Measurements from ENCODE around the gene LNX1. TPM values are rescaled to one million over a fixed set of nuclear protein-coding genes. Genes with fewer than 3 reads are reported as not detected.

The LNX1 gene
- total RNA-seq, 1 experiment from 2014 or later: 1.7 TPM

DNA sequence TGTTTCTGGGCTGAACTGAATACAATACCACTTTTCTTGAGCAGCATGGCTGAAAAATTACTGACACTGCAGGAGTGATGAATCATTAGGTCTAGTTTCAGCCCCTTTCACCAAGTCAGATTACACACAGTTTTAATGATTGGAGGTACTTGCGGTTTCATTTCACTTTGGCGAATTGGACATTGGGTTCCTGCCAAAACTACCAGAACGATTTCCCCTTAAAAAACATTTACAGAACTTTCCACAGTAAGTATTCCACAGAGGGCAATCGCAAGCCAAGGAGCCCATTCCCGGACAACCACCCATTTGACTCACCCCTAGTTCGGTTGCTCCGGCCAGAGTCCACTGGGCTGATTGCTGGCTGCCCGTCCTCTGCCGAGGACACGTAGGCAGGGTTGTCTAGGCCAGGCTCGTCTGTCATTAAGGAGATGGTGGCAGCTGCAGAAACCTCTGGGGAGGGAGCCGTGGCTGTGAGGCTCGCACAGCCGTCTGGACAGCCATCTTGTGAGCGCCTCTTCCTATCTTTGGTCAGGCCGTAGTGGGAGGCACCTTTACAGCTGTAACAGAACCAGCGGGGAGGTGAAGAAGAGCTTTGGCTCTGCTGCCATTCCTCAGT lies 83.5 kb downstream of the LNX1 start:
- H3K9me3 ChIP-seq (ENCODE audit: control insufficient read depth, low read depth, low read length): no peaks in the 10 kb centered on the region
- H4K20me1 ChIP-seq (ENCODE audit: control insufficient read depth, insufficient read depth, insufficient read length): no peaks in the 10 kb centered on the region
- H3K14ac ChIP-seq (ENCODE audit: insufficient read depth, low read length): no peak overlapping the region
- H2BK15ac ChIP-seq (ENCODE audit: low read depth, low read length): no peak overlapping the region
- no peak for DNase-seq
- H3K18ac ChIP-seq (ENCODE audit: insufficient read length, low read depth, low read length): no peak overlapping the region
- no peak overlapping the region for H3K4me2 ChIP-seq (ENCODE audit: insufficient read depth, insufficient read length, low read length)
- Mint-ChIP-seq H3K9me3 (no peaks in the 10 kb centered on the region), H3K36me3 (ENCODE audit: insufficient read depth in 1 of 3, low read depth in 3 of 3) (no peaks in the 10 kb centered on the region), H3K27me3 (ENCODE audit: low read depth) (no peaks in the 10 kb centered on the region), H3K4me3 (no peak overlapping the region), H3K4me1 (no peaks in the 10 kb centered on the region), H3K27ac (no peak overlapping the region)
- H2AFZ ChIP-seq (ENCODE audit: low read length): no peak overlapping the region
- H3K79me2 ChIP-seq (ENCODE audit: insufficient read depth, low read length): no peaks in the 10 kb centered on the region
- no peak overlapping the region for H4K91ac ChIP-seq (ENCODE audit: insufficient read length, low read depth, low read length)
- no peak overlapping the region for H4K5ac ChIP-seq (ENCODE audit: insufficient read length, low read depth, low read length)
- H3T11ph ChIP-seq (ENCODE audit: low read length): no peak overlapping the region
- no peak overlapping the region for H2BK12ac ChIP-seq (ENCODE audit: insufficient read length, low read depth, low read length)
- no peak overlapping the region for H2AK5ac ChIP-seq (ENCODE audit: insufficient read length, low read length)
- H3K56ac ChIP-seq (ENCODE audit: insufficient read length, low read depth, low read length): no peak overlapping the region
- H3K27me3 ChIP-seq (ENCODE audit: insufficient read depth, low read length): no peaks in the 10 kb centered on the region
- H3K23me2 ChIP-seq (ENCODE audit: insufficient read length, low read depth, low read length, poor library complexity, severe bottlenecking): no peaks in the 10 kb centered on the region
- H3K4me1 ChIP-seq (ENCODE audit: insufficient read depth, low read length): no peaks in the 10 kb centered on the region
- no peak overlapping the region for H3K4ac ChIP-seq (ENCODE audit: low read depth, low read length)
- H3K23ac ChIP-seq (ENCODE audit: insufficient read length, low read depth, low read length): no peak overlapping the region
- no peak overlapping the region for H2BK120ac ChIP-seq (ENCODE audit: low read depth, low read length, poor library complexity, severe bottlenecking)
- H3K27ac ChIP-seq (ENCODE audit: insufficient read length, low read depth, low read length): no peak overlapping the region
- no peak overlapping the region for H2BK20ac ChIP-seq (ENCODE audit: low read depth, low read length, poor library complexity, severe bottlenecking)
- no CpG with 5 or more reads among the region's 17 CpGs for WGBS (ENCODE audit: extremely low coverage, insufficient read length, low lambda C conversion rate)
- TF ChIP-seq, protein P1, sequence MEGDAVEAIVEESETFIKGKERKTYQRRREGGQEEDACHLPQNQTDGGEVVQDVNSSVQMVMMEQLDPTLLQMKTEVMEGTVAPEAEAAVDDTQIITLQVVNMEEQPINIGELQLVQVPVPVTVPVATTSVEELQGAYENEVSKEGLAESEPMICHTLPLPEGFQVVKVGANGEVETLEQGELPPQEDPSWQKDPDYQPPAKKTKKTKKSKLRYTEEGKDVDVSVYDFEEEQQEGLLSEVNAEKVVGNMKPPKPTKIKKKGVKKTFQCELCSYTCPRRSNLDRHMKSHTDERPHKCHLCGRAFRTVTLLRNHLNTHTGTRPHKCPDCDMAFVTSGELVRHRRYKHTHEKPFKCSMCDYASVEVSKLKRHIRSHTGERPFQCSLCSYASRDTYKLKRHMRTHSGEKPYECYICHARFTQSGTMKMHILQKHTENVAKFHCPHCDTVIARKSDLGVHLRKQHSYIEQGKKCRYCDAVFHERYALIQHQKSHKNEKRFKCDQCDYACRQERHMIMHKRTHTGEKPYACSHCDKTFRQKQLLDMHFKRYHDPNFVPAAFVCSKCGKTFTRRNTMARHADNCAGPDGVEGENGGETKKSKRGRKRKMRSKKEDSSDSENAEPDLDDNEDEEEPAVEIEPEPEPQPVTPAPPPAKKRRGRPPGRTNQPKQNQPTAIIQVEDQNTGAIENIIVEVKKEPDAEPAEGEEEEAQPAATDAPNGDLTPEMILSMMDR (conservative IDR thresholded peaks at IDR 0.05): no peak
- H3K79me1 ChIP-seq (ENCODE audit: insufficient read depth, low read depth, low read length, poor library complexity, severe bottlenecking): no peaks in the 10 kb centered on the region
- H2BK5ac ChIP-seq (ENCODE audit: insufficient read length, low read length): no peak overlapping the region
- H3K9ac ChIP-seq (ENCODE audit: extremely low read depth, insufficient read length, low read length): no peak overlapping the region
- no peak overlapping the region for H4K8ac ChIP-seq (replicated peaks; ENCODE audit: insufficient read length, low read depth, low read length)
